Calu3 (cell line): ENCODE results near the gene SLCO4A1. TPM values are rescaled to one million over a fixed set of nuclear protein-coding genes. Genes with fewer than 3 reads are reported as not detected.

Experiments
- BruUV-seq: library from RNA; stranded (reverse); fragments of 400-500 nt; replicated peaks from 2 replicates; lab custom pipeline; 2021; lab: Mats Ljungman, UMichigan
- CTCF ChIA-PET: fragments of 300-600 bp; sonication (Branson Sonifier 250); formaldehyde crosslinking; loops from one replicate; lab custom pipeline; 2022; ENCODE audit warnings: antibody characterized with exemption; lab: Charles Lee
- DNase-seq: peaks from one replicate; pipeline ENCODE4 v3.0.0; 2022
- H3K27ac Mint-ChIP-seq: one replicate; pipeline ENCODE4 v1.8.0; 2022; ENCODE audit warnings: mixed read lengths; ENCODE audit not compliant: unreplicated experiment
- H3K27me3 Mint-ChIP-seq: one replicate; pipeline ENCODE4 v1.8.0; 2022; ENCODE audit warnings: mixed read lengths; ENCODE audit not compliant: unreplicated experiment
- H3K36me3 Mint-ChIP-seq: one replicate; pipeline ENCODE4 v1.8.0; 2022; ENCODE audit warnings: mild to moderate bottlenecking, moderate library complexity, mixed read lengths; ENCODE audit not compliant: insufficient read depth, unreplicated experiment
- H3K4me1 Mint-ChIP-seq: one replicate; pipeline ENCODE4 v1.8.0; 2022; ENCODE audit warnings: mild to moderate bottlenecking, low read depth, mixed read lengths; ENCODE audit not compliant: unreplicated experiment
- H3K4me3 Mint-ChIP-seq: one replicate; pipeline ENCODE4 v1.8.0; 2022; ENCODE audit warnings: mild to moderate bottlenecking, low read depth, moderate library complexity, mixed read lengths; ENCODE audit not compliant: unreplicated experiment
- H3K9me3 Mint-ChIP-seq: one replicate; pipeline ENCODE4 v1.8.0; 2022; ENCODE audit warnings: low read depth, mixed read lengths; ENCODE audit not compliant: unreplicated experiment
- CTCF ChIP-seq: fragments of 200-600 bp; IDR thresholded peaks from one replicate; pipeline ENCODE4 v1.8.0; 2022; ENCODE audit warnings: antibody characterized with exemption; ENCODE audit not compliant: unreplicated experiment
- intact Hi-C: fragments of 100-400 bp; cut with micrococcal nuclease; formaldehyde crosslinking; loops from one replicate; pipeline ENCODE4 v1.10.0; 2022; ENCODE audit not compliant: unreplicated experiment
- total RNA-seq: library from RNA; stranded (reverse); gene quantifications from 2 replicates; pipeline ENCODE4 v1.2.3, GENCODE V29; 2022

Gene SLCO4A1
- total RNA-seq, 1 experiment from 2014 or later = 63.9 TPM

- H3K4me1 Mint-ChIP-seq = peaks cover 27% of the 10 kb centered on the region
- no peak for TF ChIP-seq CTCF
- peaks cover 54% of the 10 kb centered on the region for H3K36me3 Mint-ChIP-seq
- no peak overlapping the region for H3K4me3 Mint-ChIP-seq
- BruUV-seq = no TSS peak
- H3K27me3 Mint-ChIP-seq = no peaks in the 10 kb centered on the region
- CTCF ChIA-PET = interaction anchor here (1.2 kb wide), 1 partner anchor 121 kb away, joined by 4 read pairs; no protein-coding TSS in a partner anchor
- no peaks in the 10 kb centered on the region for H3K9me3 Mint-ChIP-seq
- no peak for DNase-seq
- no peak overlapping the region for H3K27ac Mint-ChIP-seq
- intact Hi-C loops = no loop called here
Observed at GRCh38 chr20:62670998-62671397, 28.7 kb downstream of the SLCO4A1 start.

GRCh38 chr20:62671765-62672164 lies 29.5 kb downstream of the SLCO4A1 start:
- intact Hi-C loops = no loop called here
- CTCF ChIA-PET = no interaction called here
- no peak for TF ChIP-seq CTCF
- Mint-ChIP-seq H3K36me3 (peaks cover 47% of the 10 kb centered on the region), H3K4me3 (no peak overlapping the region), H3K4me1 (peaks cover 20% of the 10 kb centered on the region), H3K27me3 (no peaks in the 10 kb centered on the region), H3K27ac (no peak overlapping the region), H3K9me3 (no peaks in the 10 kb centered on the region)
- DNase-seq = no peak
- no TSS peak for BruUV-seq

- no peaks in the 10 kb centered on the region for H3K9me3 Mint-ChIP-seq
- H3K36me3 Mint-ChIP-seq = peaks cover 21% of the 10 kb centered on the region
- intact Hi-C loops = no loop called here
- no peak overlapping the region for H3K27ac Mint-ChIP-seq
- DNase-seq = no peak
- no peak for TF ChIP-seq CTCF
- H3K4me3 Mint-ChIP-seq = no peak overlapping the region
- no TSS peak for BruUV-seq
- H3K27me3 Mint-ChIP-seq = peaks cover 22% of the 10 kb centered on the region
- CTCF ChIA-PET = no interaction called here
- H3K4me1 Mint-ChIP-seq = no peaks in the 10 kb centered on the region
Observed at GRCh38 chr20:62674370-62674769, 32.1 kb downstream of the SLCO4A1 start.

GRCh38 chr20:62675156-62675876 lies 33.0 kb downstream of the SLCO4A1 start:
- Mint-ChIP-seq H3K4me3 (no peak overlapping the region), H3K36me3 (peaks cover 25% of the 10 kb centered on the region), H3K27ac (no peak overlapping the region), H3K9me3 (peaks cover 7% of the 10 kb centered on the region), H3K4me1 (no peaks in the 10 kb centered on the region), H3K27me3 (peaks cover 31% of the 10 kb centered on the region)
- intact Hi-C loops = no loop called here
- no peak for TF ChIP-seq CTCF
- CTCF ChIA-PET = no interaction called here
- no TSS peak for BruUV-seq
- DNase-seq = no peak
